Brain pericyte (primary cell): ENCODE data around the gene PPARA.

Experiments
- DNase-seq: peaks from one replicate; pipeline ENCODE4 v3.0.0-alpha.2; 2012; ENCODE audit warnings: low read depth, low spot score

PPARA gene

GRCh38 chr22:46113910-46114517, 36.3 kb upstream of the PPARA start:
- DNase-seq, result no peak

GRCh38 chr22:46114518-46115387, 35.6 kb upstream of the PPARA start:
- no peak for DNase-seq

- no peak for DNase-seq
Measured at GRCh38 chr22:46115388-46115678, 35.0 kb upstream of the PPARA start.

GRCh38 chr22:46115755-46116490, 34.4 kb upstream of the PPARA start:
- no peak for DNase-seq

- peak; percentile 56 for DNase-seq
Measured at GRCh38 chr22:46116491-46116958, 33.8 kb upstream of the PPARA start.

GRCh38 chr22:46117206-46118199, 32.8 kb upstream of the PPARA start:
- no peak for DNase-seq

- DNase-seq, result no peak
Measured at GRCh38 chr22:46119093-46119728, 31.1 kb upstream of the PPARA start.

GRCh38 chr22:46119729-46120419, 30.5 kb upstream of the PPARA start:
- peak; percentile 53 for DNase-seq

- no peak for DNase-seq
Measured at GRCh38 chr22:46120420-46120737, 29.9 kb upstream of the PPARA start.

- no peak for DNase-seq
Measured at GRCh38 chr22:46121079-46121478, 29.2 kb upstream of the PPARA start.

GRCh38 chr22:46121523-46122287, 28.6 kb upstream of the PPARA start:
- no peak for DNase-seq

GRCh38 chr22:46122511-46122971, 27.8 kb upstream of the PPARA start:
- no peak for DNase-seq

GRCh38 chr22:46122980-46123693, 27.2 kb upstream of the PPARA start:
- DNase-seq, result no peak

GRCh38 chr22:46123694-46124382, 26.5 kb upstream of the PPARA start:
- no peak for DNase-seq

GRCh38 chr22:46124383-46125144, 25.8 kb upstream of the PPARA start:
- no peak for DNase-seq

- no peak for DNase-seq
Measured at GRCh38 chr22:46125311-46125710, 25.0 kb upstream of the PPARA start.
